Superior temporal gyrus (tissue), 1 donor: Measurements from ENCODE around the gene CNST.
"Not testable (repeated sequence)": the region's sequence is repeated elsewhere in the genome, so short reads cannot be mapped to it uniquely, and the experiment has no call there.

Source experiments
- DNase-seq: peaks from one replicate; pipeline ENCODE4 v3.0.0-alpha.2; 2016; ENCODE audit errors: extremely low spot score

CNST gene

DNA sequence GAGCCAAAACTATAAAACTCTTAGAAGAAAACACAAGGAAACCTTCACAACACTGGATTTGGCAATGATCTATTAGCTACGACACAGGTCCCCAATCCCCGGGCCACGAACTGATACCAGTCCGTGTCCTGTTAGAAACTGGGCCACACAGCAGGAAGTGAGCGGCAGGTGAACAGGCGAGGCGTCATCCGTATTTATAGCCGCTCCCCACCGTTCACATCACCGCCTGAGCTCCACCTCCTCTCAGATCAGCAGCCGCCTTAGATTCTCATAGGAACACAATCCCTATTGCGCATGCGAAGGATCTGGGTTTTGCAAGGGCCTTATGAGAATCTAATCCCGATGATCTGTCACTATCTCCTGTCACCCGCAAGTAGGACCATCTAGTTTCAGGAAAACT, 12.1 kb upstream of the CNST start:
- DNase-seq: no peak

DNA sequence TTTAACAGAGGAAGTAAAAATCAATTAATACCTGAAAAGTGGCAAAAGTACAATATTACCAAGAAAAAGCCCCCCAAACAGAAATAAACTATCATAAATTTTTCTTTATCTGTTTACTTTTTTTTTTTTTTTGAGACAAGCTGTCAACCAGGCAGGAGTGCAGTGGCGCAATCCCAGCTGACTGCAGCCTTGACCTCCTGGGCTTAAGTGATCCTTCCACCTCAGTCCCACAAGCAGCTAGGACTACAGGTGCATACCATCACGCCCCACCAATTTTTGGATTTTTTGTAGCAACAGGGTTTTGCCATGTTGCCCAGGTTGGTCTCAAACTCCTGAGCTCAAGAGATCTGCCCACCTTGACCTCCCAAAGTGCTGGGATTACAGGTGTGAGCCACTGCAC, 8.2 kb upstream of the CNST start:
- DNase-seq: no peak

DNA sequence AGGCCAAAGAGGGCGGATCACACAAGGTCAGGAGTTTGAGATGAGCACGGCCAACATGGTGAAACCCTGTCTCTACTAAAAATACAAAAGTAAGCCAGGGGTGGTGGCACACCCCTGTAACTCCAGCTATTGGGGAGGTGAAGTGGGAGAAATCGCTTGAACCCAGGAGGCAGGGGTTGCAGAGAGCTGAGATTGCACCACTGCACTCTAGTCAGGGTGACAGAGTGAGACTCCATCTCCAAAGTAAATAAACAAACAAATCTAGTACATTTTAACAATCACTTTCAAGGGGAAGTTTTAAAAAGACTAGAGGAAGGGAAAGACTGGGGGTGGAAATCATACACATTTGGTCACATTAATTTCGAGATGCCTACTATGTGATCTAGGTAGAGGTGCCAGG, 6.9 kb upstream of the CNST start:
- DNase-seq: no peak

DNA sequence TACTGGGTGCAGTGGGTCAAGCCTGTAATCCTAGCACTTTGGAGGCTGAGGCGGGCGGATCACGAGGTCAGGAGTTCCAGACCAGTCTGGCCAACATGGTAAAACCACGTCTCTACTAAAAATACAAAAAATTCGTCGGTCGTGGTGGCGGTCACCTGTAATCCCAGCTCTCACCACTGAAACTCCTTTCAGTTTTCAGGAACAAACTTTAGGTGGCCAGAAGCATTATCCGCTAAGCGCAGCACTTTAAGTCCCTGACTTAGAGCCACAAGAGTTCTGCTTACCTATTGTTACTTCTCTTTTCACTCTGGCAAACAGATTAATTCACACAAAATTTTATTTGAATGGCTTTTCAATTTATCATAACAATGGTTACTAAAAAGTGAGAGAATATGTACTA, 5.4 kb upstream of the CNST start:
- not testable (repeated sequence) for DNase-seq

DNA sequence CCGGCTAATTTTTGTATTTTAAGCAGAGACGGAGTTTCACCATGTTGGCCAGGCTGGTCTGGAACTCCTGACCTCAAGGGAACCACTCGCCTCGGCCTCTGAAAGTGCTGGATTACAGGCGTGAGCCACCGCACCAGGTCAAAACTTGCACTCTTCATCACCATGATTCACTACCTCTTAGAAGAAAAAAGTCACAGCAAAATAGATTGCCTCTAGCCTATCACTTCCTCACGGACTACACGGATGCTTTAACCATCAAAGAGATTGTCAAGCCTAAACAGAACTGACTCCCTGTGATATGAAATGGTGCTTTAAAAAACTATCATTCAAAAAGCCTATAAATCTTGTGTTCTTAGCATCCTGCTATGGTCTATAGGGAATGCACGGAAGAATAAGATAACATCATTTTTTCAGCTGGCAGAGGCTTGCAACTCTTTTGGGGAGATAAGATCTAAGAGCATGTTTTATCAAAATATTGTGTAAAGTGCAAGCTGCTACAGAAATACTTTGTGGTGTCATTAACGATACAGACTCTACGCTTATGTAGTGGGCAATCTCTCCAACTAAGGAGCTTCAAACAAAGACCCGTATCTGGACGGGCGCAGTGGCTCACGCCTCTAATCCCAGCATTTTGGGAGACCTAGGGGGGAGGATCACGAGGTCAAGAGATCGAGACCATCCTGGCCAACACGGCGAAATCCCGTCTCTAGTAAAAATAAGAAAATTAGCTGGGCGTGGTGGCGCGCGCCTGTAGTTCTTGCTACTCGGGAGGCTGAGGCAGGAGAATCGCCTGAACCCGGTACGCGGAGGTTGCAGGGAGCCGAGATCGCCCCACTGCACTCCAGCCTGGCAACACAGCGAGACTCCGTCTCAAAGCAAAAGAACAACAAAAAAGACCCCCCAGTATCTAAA, 1.2 kb upstream of the CNST start:
- DNase-seq: no peak

DNA sequence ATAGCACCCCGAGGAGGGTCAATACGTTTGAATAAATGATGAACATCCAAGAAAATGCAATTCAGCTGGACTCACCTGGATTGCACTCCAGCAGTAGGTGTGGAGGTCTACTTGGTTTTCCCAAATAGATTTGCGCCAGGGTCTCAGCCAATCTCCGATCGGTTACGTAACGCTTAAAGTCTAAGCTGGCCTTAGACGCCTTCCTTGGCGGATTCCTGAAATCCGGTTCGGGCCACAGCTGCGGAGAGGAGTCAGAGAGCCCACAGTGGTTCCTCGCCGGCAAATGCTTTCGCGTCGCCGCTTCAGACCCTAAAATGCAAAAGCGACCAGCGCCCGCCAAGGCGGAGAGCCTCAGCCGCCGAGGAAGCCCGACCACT, 517 bp upstream of the CNST start:
- DNase-seq: peak; percentile 24

DNA sequence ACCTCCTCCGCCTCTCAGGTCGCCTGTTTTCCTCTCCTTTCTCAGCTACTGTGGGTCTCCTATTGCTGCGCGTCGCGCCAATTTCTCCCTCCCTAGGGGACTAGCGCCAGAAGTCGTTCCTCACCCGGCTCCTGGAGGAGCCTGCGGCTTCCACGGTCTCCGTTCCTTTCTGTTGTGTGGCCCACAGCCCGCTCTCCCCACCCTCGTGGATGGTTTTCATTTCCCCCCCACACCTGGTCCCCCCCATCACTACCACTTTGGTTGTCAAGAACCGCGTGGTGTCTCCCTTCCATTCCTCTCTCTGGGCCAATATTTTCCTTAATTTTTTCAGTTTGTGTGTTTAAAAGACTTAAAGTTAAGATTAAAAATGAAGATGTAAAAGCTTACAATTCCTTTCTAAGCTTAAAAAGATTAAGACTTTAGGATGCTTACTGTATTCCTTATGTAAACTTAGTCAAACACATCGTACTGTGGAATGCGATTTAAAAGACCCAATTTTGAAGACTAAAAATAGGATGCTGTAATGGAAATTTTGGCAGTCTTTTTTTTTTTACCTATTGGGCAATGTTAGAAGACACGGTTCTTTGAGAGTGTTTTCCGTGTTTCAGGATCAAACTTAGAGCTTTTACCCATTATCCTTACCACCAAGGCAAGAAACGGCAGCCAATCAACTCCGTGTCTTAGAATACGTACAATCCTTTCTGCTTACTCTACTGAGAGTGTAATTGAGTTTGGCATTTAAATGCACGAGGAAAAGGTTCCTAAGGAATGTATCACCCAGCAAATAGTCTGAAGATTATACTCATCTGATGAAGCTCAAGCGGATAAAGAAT, 773 bp downstream of the CNST start:
- DNase-seq: peak; percentile 44

DNA sequence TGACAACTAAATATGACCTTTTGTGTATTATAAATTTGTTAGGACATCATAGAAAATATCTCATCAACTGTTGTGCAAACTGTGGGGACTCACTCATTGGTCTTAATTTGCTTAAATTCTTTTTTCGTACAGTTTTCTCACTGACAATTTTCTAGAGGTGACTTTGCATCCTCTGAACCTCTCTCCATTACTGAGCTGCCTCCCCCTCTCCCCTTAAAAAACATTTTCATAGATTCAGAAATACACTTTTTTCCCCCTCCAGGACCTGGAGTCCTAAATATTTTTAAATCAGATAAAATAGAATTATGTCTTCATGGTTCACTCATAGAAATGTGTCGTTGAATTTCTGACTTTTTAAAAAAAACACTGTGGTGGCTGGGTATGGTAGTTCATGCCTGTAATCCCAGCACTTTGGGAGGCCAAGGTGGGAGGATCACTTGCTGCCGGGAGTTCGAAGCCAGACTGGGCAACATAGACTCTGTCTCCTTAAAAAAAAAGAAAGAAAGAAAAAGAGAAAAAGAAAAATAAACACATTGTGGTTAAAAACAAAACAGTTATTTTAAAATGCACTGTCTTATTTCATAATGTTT, 1.5 kb downstream of the CNST start:
- no peak for DNase-seq

DNA sequence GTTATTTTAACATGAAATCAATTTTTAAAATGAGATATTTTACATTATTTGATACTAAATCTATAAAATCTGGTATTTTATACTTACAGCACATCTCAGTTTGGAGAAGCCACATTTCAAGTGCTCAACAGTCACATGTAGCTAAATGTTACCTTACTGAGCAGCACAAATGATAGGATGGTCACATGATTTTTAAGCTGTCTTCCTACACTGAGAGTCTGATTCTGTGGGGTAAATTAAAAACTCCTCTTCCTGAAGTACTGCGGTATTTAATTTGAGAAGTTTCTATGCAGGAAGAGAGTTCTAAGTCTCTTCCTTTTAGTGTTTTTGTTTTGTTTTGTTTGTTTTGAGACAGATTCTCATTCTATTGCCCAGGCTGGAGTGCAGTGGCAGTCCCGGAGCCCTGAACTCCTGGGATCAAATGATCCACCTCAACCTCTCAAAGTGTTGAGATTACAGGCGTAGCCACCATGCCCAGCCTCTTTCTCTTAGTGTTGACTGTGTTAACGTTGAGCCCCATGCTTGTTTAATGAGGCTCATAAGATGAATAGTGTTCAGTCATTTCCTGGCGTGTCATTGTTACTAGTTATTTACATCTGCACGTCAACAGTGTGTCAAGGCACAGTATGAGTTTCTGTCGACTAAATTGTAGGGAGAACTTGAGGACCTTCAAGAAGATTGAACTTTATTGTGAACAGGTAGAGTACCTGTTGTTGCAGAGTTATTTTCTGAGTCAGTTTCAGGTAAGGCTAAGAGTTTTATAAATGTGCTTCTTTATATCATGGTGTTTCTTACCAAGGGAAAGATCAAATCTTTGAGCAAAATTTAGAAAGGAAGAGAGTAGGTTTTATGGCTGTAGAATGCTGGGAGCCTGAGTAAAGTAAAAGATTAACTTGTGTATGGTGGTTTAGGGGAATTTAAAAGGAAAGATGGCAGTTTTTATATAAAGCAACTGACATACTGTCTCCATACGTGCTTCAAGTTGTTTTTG, 3.3 kb downstream of the CNST start:
- DNase-seq: no peak

DNA sequence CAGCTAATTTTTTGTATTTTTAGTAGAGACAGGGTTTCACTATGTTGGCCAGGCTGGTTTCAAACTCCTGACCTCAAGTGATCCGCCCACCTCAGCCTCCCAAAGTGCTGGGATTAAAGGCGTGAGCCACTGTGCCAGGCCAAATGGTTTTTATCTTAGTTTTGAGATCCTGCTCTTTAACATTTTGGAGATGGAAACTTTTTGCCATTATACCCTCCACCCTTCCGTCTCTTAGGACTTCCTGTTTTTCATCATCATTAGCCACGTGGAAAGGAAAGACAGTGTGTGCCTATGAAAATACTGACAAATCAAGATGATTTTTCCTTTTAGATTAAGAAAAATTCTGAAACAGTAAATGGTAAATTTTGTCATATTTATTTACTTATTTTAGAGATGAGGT, 5.1 kb downstream of the CNST start:
- DNase-seq: not testable (repeated sequence)

DNA sequence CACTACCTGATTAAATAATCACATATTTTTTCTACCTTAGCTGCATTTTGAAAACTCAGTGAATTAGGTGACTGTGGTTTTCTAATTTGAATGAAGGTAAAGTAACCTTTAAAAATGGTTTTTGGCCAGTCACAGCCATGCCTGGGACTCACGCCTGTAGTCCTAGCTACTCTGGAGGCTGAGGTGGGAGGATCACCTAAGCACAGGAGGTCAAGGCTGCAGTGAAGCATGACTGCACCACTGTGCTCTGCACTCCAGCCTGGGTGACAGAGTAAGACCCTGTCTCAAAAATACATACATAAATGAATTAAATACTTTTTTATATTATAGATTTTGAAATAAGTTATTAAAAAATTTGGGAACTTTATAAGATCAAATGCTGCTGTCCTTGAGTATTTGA, 5.7 kb downstream of the CNST start:
- no peak for DNase-seq

DNA sequence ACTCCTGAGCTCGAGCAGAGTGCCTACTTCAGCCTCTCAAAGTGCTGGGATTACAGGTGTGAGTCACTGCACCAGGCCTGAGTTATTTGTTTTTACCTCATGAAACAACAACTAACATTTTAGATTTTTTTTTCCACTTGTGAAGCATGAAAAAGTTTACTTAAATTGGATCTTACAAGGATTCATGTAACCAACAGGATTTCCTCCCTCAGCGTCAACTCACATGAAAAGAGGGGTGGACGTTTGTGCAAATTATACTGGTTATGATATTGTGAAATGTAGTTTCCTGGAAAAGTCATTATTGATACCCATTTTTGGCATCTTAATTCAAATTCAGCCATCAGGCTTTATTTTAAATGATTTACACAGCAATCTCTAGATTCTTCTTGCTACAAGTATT, 6.5 kb downstream of the CNST start:
- DNase-seq: no peak

DNA sequence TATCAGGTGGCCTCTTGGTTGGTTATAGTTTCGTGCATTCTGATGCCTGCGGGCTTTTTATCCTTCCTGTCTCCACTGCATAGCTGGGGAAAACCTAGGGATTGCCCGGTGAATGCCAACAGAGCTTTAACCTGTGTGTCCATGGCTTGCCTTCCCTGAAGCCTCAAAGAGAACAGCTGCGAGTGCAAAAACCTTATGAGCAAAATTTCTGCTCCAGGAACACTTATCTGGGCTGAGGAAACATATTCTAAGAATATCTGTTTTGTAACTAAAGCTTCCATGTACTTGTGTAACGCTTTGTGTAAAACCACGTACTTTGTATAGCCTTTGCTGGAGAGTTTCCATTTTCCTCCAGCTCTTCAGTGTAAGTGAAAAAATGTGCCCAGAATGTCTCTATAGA, 7.2 kb downstream of the CNST start:
- DNase-seq: peak; percentile 62

DNA sequence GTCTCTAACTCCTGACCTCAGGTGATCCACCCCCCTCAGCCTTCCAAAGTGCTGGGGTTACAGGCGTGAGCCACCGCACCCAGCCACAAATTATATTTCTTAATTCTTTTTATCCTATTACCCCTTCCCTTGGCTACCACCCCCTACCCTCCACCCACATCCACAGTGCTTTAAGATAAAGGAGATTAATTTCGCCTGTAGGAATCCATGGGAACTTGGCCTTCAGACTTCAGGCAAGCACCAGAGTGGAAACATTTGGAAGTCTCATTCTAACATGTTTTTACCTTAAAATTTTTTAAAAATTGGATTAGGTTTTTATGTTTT, 10.4 kb downstream of the CNST start:
- no peak for DNase-seq

DNA sequence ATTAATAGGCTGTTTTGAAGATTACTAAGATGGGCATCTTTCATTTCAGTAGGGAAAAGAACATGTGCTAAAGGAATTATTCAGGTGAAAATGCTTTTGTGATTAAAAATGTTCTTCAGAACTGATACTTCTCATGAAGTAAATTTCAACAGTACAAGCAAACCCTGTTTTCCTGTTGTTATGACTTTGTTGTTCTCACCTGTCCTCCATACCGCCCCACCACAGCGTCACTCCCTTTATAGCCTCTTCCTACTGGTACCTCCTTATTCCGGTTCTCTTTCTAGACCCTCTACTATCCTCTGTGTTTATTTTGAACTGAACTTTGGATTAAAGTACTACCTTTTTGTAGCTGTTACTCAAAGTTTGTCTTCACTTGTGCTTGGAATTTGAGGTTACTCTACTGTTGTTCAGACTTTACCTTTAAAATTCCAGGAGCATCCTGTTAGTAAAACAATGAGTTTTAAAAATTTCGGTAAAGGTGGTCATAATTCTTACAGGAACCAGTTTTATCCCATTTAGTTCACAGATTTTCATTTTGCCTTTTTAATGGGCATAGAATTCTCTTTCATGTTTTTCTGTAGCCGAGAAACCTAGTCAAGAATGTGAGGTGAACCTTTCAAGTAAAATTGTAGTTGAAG, 10.9 kb downstream of the CNST start:
- no peak for DNase-seq

DNA sequence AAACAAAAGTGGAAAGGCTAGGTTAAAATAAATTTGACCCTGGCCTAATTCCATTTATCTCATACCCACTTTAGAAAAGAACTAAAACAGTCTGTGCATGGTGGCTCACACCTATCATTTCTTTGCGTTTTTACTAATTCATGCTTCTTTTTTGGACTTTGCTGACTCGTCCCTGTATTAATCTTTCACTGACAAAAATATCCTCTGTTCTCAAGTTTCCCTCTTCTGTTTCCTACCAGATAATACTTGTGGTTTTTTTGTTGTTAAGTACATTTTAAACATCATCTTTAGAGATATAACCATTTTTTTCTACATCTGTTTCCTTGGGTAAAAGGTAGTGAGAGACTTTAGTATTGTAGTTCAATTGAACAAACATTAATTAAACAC, 11.5 kb downstream of the CNST start:
- DNase-seq: no peak

DNA sequence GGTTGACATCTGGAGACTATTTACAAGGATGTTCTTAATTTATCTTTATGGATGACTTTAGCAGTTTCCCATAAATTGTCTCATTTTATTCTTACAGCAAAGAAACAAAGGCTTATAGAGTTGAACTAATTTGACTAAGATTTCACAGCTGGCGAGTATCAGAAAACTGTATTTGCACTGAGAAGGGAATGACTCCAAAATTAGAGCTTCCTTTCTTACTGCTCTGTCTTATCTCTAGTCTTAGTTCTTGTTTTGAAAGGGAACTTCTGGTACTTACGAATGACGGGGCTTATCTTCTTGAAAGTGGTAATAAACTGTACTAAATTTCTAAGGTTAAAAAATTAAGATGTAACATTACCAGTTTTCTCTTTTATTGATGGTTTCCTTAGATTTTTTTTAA, 13.6 kb downstream of the CNST start:
- peak; percentile 13 for DNase-seq

DNA sequence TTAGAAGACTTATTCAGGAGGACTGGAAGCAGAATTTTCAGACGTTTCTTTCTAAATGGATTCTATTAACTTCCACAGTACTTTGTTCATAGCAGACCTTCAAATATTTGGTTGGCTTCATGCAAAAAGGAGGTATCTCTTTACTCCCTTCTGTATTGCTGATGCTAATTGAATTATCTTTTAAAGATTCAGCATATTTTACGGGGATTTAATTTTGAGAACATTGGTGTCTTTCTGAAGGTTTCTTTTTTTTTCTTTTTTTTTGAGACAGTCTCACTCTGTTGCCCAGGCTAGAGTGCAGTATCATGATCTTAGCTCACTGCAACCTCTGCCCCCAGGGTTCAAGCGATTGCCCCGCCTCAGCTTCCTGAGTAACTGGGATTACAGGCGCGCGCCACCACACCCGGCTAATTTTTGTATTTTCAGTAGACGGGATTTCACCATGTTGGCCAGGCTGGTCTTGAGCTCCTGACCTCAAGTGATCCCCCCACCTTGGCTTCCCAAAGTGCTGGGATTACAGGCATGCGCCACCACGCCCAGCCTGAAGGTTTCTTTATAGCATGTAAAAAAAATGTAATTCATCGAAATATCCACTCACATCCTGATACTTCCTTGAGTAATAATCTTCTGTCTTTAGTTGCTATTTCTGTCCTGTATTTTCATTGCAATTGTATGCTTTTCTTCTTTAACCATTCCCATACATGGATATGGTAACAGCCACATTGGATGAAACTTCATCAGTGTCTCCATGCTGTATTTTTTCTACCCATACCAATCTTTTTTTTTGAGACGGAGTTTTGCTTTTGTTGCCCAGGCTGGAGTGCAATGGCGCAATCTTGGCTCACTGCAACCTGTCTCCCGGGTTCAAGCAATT, 14.5 kb downstream of the CNST start:
- DNase-seq: no peak

DNA sequence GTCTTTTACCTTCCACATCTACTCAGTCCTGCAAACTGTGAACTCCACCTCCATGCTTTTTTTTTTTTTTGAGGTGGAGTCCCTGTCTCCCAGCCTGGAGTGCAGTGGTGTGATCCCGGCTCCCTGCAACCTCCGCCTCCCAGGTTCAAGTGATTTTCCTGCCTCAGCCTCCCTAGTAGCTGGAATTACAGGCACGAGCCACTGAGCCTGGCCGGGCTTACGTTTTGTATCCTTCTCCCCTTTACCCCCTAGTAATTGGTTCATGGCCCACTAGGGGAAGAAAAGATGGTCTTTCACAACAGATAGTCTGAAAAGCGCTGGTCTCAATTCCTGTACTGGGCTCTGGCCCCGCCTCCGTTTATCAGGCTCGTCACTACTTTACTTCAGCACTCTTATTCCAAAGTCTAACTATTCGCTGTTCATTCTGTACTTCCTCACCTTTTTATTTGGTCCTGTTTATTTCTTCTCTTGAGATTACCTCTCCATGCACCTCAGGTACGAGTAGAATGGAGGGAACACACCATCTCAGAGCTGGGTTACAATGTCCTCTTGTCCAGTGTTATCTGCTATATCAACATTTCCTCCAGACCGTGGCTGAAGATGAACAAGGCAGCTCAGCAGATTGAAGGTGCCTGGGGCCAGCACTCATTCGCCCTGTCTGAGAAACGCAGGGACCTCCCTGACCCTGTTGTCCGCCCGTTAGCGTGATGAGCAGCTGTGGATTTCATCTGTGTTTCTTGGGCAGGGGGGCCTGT, 16.2 kb downstream of the CNST start:
- no peak for DNase-seq
